ENCODE data around the gene TGIF1.
A peak's percentile ranks its signal among the peaks of the same experiment; 100 is the strongest.
"Not testable (repeated sequence)": the region's sequence is repeated elsewhere in the genome, so short reads cannot be mapped to it uniquely, and the experiment has no call there.

TGIF1 gene

DNA sequence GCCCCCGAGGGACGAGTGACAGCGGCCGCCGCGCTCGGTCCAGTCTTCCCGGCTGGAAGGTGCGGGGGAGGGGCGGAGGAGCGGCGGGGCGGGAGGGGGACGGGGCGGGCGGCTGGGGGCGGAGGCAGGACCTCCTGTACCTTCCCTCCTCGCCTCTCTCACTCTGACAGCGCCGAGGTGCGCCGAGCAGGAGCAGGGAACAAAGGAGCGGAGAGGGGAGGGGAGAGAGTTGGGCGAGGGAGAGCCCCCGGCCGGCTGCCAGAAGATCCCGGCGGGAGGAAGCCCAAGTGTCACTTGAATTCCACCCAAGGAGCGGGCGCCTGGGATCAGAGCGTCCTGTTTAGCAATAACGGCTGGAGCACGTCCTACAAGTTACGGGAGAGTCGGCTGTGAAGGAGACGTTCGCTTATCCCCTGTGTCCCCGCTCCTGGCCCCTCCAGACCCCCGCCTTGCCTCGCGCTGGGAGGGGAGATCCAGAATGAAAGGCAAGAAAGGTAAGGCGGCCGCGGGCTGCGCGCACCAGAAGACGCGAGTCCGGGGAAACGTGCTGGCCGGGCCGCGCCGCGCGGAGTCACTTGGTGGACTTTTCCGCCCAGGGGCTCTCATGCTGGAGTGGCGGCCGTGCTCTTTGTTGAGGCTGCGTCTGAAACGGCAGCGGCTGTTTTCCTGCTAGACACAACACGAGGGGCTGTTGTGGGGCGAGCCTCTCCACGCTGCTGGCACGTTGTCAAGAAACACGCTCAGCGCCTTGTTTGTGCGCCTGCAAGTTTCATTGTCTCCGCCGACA is at the start of gene TGIF1:
Gene TGIF1, plus strand, starts transcription at position 161 of the 787 bp plus-strand sequence. Its CDS starts 318 bp downstream, at position 479.
- peak; percentile 69 for DNase-seq (ENCODE audit: low spot score)

DNA sequence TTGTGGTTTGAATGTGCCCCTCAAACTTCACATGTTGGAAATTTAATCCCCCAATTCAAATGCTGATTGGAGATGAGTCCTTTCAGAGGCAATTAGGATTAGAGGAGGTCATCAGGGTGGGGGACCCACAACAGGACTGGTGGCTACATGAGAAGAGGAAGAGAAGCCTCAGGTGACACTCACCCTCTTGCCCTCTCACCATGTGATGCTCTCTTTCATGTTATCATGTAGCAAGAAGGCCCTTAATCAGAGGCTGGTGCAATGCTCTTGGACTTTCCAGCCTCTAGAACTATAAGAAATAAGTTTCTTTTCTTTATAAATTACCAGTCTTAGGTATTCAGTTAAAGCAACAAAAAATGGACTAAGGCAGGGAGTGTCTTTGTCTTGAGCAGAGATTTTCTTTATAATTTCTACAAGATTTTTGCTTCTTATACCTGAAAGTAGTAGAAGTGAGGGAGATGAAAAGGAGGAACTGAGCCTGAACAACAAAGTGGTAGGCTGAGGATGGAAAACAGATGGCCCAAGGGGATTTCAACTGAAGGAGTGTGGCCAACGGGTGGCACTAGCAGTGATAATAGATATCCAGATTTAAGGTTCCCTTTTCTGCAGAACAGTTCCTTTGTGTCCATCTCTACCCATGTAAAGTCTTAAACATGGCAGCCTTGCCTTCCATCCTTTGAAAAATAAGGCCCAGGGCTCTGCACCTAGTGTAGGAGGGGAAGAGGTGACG is 49.2 kb upstream of the TGIF1 start:
- no peak for DNase-seq (ENCODE audit: low spot score)

DNA sequence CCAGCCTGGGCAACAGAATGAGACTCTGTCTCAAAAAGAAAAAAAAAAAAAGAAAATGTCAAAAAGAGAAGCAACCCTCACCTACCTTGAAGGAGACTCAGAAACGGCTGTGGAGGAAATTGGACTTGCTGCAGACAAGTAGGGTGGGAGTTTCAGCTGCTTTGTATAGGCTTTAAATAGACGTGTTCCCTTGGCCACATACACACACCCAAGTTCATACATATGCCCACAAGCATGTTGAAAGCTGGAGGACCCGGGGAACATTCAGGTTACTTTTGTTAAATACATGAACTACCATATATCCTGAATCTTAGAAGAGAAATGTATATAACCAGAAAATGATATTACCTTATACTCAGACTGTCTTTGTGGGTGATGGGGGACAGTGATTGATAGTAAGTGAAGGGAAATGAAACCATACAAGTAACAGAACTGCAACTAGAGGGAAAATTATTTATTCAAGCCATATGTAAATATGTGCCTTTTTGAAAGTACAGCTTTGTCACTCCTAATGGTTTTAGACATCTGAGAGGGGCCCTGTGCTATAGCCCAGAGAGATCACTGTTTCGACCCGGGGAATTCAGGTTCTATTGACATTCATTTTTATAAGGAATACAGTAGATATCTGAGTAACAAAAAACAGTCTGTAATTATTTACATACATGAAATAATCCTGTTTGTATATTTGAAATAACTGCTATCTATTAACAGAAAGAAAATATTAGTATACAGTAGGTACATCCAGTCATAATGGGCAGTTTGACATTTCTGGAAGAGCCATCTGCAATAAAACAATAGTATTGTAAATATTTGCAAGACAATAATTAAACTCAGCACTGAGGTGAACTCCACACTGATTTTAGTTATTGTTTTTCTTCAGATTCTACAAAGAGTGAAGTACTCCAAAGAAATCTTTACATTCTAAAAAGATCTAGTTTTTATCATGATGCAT is 48.0 kb upstream of the TGIF1 start:
- no peak for DNase-seq (ENCODE audit: low spot score)

DNA sequence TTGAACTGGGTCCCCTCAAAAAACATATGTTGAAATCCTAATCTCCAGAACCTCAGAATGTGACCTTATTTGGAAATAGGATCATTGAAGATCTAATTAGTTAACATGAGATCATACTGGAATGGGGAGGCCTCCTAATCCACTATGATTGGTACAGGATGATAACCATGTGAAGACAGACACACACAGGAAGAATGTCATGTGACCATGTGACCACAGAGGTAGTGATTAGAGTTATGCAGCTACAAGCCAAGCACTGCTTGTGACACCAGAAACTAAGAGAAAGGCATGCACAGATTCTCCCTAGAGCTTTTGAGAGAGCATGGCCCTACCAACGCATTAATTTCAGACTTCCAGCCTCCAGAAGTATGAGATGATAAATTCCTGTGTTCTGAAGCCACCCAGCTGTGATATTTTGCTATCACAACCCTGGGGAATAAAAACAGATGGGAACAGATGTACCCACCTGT is 47.0 kb upstream of the TGIF1 start:
- no peak for DNase-seq (ENCODE audit: low spot score)

DNA sequence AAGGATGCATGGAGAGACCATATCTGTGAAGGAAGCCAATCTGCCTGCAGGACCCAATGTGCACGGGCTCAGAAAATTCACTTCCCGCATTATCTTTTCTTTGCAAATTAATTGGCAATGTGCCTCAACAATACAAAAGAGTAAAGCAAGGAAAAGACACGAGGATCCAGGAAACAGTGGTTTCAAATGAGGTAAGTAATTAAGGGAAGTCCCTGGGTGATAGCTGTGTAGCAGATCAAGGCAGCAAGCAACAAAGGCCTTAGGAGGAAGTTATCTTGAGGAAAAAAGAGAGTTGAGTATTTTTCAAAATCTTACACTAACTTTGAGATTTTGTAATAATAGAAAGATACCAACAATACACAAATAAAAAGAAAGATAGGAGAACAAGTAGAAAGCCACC is 44.3 kb upstream of the TGIF1 start:
- no peak for DNase-seq (ENCODE audit: low spot score)

DNA sequence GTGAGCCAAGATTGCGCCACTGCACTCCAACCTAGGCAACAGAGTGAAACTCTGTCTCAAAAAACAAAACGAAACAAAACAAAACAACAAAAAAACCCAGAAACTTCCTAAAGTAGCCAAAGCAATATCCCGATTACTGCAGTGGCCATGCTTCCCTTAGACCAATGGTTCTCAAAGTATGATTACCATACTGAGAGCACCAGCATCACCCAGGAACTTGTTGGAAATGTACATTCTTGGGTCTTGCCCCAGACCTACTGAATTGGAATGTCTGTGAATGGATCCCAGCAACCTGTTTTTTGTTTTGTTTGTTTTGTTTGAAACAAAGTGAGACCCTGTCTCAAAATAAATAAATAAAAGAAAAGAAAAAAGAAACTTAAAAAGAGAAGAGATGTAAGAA is 41.9 kb upstream of the TGIF1 start:
- DNase-seq (ENCODE audit: low spot score): no peak

DNA sequence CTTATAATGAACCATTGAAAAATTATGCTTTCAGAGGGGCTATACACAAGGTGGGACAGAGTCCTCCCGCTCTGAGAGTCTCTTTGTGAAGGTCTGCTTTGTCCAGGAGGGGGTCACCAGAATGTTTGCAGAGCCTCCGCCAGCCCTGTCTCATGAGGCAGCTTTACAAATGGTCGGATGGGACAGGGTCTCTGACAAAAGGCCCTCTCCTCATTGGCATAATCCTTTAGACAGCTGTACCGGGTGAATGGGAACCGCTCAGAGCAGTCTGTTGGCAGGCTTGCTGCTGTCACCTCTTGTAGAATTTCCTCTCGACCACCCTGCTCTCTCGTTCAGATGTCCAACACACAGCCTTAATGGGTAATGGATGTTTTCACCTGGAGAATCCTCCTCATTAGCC is 40.2 kb upstream of the TGIF1 start:
- no peak for DNase-seq (ENCODE audit: low spot score)

DNA sequence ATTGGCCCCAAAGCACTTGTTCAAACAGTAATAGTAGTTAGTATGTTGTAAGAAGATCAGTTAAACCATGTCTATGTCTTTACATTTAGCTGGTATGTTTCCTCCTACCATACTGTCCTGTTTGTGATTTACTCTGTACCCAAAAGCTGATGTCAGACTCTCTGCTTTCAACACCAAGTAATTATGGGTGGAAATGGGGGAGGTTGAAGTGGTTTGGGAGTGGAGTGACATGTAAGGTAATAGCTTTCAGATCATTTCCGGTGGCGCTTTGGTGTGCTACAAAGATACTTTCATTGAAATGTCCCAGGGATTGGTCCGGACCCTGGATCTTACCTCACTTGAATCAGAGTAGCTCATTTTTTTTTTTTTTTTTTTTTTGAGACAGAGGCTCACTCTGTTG is 39.7 kb upstream of the TGIF1 start:
- DNase-seq (ENCODE audit: low spot score): no peak

DNA sequence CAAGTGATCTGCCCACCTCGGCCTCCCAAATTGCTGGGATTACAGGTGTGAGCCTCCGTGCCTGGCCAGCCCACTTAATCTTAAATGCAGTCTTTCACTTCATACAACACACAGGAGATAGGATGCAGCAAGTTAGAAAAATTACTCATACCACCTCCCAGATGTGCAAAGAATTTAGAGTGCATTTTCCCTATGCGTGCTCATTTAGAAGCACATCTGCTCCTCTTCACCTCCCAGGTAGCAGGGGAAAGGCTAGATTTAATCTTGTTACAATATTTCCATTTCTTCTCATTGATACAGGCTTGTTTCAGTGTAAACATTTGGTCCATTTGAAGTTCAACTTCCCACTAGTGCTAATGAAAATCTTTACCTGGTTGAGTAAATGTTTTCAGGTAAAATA is 39.1 kb upstream of the TGIF1 start:
- not testable (repeated sequence) for DNase-seq (ENCODE audit: low spot score)

DNA sequence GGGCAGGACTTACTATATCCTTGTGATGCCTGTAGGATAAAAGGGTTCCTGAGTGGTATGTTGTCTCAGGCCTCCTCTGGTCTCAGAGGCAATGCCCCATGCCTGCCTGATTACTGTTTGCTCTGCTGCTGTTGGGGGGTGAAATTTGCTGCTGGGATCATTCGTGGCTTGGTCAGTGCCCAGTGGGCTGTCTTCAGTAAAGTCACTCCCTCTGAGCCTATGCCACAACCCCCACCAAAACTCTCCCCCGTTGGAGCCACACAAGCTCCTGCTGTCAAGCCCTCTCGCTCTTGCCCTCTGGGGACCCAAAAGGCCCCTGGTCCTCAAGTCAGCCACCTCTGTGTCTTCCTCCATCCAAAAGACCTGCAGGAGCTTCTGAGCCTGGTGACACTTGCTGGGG is 38.6 kb upstream of the TGIF1 start:
- no peak for DNase-seq (ENCODE audit: low spot score)

DNA sequence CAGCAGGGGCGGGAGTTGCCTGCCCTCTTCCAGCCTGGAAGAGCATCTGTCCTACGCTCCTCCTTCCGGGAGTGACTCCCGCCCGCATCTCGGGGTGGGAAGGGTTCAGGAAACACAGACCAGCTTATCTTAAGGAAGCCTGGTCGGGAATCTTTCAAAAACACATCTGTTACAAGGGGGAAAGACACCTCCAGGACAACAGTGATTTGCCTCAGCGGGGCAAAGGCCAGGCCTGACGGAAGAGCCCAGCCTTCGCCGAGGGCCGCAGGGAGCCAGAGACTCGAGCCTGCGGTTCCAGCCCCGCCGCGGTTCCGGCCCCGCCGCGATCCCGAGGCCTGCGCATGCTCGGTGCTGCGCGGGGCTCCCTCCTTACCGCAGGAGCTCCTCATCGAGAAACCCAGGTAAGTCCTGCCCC is 38.1 kb upstream of the TGIF1 start:
- DNase-seq (ENCODE audit: low spot score): no peak

DNA sequence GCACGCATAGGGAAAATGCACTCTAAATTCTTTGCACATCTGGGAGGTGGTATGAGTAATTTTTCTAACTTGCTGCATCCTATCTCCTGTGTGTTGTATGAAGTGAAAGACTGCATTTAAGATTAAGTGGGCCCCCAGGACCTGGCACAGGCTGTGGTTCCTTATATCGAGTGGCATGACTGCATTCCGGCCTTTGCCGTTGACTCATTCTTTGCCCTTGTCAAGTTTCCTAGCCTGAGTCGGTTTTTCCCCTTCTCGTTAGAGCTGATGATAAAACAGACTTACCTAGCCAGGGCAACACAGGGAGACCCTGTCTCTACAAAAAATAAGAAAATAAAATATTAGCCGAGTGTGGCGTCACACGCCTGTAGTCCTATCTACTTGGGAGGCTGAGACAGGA is 37.4 kb upstream of the TGIF1 start:
- DNase-seq (ENCODE audit: low spot score): not testable (repeated sequence)

DNA sequence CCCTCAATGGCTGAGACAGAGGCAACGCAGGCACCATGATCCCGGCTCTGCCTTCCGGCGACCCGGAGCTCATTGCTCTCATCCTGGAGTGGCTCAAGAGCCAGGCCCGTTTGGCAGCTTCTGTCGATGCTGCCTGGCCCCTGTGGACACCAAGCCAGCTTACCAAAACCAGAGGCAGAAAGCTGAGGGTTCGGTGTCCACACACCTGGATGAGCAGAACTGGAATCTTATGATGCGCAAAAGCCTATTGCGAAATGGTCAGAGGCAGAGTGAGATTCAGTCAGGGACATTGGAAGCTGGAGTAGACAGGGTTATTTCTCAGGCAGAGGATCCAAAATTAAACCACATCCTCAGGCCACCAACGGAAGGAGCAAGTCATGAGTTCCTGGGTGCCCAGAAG is 34.9 kb upstream of the TGIF1 start:
- DNase-seq (ENCODE audit: low spot score): no peak

DNA sequence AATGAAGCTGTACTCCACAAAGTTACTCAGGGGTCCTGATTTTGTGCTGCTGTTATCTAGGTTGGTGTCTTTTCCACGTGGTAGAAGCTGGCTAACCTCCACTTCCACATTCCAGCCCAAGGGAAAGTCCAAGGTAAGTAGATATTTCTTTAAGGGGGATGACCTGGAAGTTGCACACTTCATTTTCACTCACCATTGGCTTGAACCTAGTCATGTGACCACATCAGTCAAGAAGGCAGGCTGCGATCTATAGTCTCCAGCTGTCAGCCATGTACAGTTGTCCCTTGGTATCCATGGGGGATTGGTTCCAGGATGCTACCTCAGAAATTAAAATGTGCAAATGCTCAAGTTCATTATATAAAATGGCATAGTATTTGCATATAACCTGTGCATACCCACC is 31.9 kb upstream of the TGIF1 start:
- DNase-seq (ENCODE audit: low spot score): no peak

DNA sequence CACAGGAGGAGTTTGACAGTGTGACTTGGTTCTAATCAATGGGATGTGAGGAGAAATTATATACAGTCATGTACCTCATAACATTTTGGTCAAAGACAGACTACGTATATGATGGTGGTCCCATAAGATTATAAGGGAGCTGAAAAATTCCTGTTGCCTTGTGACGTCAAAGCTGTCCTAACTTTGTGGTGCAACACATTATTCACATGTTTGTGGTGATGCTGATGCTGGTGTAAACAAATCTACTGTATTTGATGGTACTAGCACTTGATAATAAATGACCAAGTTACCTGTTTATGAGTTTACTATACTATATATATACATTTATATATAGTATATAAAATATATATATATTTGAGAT is 29.1 kb upstream of the TGIF1 start:
- no peak for DNase-seq (ENCODE audit: low spot score)

DNA sequence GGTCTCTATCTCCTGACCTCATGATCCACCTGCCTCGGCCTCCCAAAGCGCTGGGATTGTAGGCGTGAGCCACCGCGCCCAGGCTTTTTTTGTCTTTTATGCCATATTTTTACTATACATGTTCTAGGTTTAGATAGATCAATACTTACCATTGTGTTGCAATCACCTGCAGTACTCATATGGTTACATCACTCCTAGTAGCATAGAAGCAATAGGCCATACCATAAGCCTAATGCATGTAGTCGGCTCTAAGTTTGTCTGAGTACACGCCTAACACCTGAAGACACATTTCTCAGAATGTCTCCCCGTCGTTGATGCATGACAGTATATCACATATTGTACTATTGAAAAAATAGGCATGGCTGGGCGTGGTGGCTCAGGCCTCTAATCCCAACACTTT is 27.1 kb upstream of the TGIF1 start:
- DNase-seq (ENCODE audit: low spot score): no peak

DNA sequence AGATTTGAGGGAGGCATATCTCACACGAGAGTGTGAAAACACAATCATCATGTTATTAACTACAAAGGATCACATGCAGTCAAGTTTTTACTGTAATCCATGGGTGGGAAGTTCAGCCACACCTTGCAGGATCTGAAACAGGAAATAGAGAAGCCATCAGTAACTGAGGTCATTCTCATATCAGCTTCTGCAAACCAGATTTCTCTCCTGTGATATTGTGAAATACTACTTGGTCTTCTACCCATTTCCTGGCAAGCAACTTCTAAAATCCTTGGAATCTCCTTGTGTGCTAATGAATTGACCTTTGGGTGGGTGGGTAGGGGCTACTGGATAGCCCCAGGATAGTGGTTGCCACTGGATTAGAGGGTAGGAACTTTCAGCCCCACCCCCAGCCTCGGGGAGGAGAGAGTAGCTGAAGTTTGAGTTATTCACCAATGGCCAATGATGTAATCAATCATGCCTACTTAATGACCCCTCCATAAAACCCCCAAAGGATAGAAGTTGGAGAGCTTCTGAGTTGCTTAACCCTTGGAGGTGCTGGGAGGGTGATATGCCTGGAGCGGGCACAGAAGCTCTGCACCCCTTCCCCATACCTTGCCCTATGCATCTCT is 25.6 kb upstream of the TGIF1 start:
- no peak for DNase-seq (ENCODE audit: low spot score)

DNA sequence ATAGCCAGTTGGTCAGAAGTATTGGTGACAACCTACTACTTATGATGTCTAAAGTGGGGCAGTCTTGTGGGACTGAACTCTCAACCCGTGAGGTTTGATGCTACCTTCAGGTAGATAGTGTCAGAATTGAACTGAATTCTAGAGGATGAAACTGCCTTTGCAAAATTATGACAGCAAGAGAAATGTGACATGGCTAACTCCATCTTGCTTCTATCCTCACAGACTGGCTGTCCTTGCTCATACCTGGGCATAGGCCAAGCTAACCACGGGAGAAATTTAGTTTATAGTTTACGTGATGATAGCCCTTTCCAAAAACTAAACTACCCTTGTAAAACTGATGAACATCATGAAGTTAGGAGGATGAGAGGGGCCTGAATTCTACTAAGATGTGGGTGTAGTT is 24.9 kb upstream of the TGIF1 start:
- no peak for DNase-seq (ENCODE audit: low spot score)

DNA sequence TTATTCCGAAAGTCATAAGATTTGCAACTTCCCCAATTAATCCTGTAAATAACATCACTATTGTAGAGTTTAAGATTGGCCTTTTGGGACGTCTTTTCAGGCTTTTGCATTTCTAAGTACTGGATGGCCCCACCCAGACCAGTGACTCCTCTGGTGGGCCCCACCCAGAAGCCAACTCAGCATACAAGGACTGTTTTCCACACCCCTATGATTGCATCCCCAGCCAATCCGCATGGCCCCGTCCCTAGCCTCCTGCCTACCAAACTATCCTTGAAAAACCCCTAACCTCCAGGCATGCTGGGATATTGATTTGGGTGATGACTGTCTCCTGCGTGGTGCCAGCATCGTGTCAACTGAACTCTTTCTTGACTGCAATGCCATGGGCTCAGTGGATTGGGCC is 24.5 kb upstream of the TGIF1 start:
- no peak for DNase-seq (ENCODE audit: low spot score)

DNA sequence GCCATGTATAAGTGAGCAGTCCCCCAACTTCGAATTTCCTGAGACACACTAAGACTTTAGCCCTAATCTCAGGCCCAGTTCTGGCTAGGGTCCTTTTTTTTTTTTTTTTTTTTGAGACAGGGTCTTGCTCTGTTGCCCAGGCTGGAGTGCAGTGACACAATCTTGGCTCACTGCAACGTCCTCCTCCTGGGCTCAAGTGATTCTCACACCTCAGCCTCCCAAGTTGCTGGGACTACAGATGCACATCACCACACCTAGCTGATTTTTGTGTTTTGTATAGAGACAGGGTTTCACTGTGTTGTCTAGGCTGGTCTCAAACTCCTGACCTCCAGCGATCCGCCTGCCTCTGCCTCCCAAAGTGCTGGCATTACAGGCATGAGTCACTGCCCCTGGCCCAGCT is 23.9 kb upstream of the TGIF1 start:
- no peak for DNase-seq (ENCODE audit: low spot score)

DNA sequence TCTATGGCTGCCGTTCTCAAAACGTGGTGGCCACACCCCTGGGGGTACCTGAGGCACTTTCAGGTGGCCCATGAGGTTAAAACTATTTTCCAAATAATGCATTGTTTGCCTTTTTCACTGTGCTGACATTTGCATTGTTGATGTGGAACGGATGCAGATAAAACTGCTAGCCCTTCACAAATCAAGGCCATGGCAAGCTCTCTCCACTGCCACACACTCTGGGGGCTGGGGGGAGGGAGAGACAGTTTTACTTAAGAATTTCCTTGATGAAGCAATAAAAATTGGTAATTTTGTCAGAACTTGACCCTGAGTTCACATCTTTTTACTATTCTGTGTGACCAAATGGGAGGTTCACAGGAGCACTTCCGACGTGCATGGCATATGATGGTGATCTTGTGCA is 22.0 kb upstream of the TGIF1 start:
- no peak for DNase-seq (ENCODE audit: low spot score)

DNA sequence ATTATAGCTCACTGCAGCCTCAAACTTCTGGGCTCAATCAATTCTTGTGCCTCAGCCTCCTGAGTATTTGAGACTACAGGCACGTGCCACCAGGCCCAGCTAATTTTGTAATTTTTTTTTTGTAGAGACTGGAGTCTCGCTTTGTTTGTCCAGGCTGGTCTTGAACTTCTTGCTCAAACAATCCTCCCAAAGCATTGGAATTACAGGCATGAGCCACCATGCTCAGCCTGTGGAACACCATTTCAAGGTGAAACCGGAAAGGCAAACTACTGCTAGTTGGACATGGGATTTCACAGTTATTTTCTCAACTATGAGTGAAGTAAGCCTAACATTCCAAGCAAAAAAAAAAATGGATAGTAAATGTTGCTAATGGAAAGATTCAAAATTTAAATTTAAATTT is 20.9 kb upstream of the TGIF1 start:
- DNase-seq (ENCODE audit: low spot score): no peak

Measured in iPS-NIHi11 (cell line).